HG03378 (cell line): ENCODE measurements around the gene SMIM33.
"Not testable (repeated sequence)": the region's sequence is repeated elsewhere in the genome, so short reads cannot be mapped to it uniquely, and the experiment has no call there.

ENCODE experiments used
- ATAC-seq: cut with Tn5 transposase; IDR thresholded peaks from one replicate; pipeline ENCODE4 v1.9.1; 2021; ENCODE audit warnings: mild to moderate bottlenecking, moderate library complexity; ENCODE audit not compliant: unreplicated experiment

SMIM33 gene

GRCh38 chr5:139481580-139482049, 10.8 kb downstream of the SMIM33 start:
- peak; percentile 24 for ATAC-seq

GRCh38 chr5:139482050-139482889, 11.5 kb downstream of the SMIM33 start, which contains the start of gene STING1:
STING1 (minus strand) TSS chr5:139482758; CDS start chr5:139481704, 1,054 bp downstream.
- ATAC-seq: peak; percentile 48

- not testable (repeated sequence) for ATAC-seq
Measured at GRCh38 chr5:139482890-139483208, 12.0 kb downstream of the SMIM33 start.

- ATAC-seq: no peak
Measured at GRCh38 chr5:139486201-139486600, 15.4 kb downstream of the SMIM33 start.

GRCh38 chr5:139488260-139488659, 17.5 kb downstream of the SMIM33 start:
- no peak for ATAC-seq

GRCh38 chr5:139492700-139493192, 21.9 kb downstream of the SMIM33 start:
- no peak for ATAC-seq

- no peak for ATAC-seq
Measured at GRCh38 chr5:139494256-139494655, 23.5 kb downstream of the SMIM33 start.

- no peak for ATAC-seq
Measured at GRCh38 chr5:139494832-139495231, 24.0 kb downstream of the SMIM33 start.

GRCh38 chr5:139495638-139496435, 25.0 kb downstream of the SMIM33 start:
- no peak for ATAC-seq

GRCh38 chr5:139501381-139501780, 30.6 kb downstream of the SMIM33 start:
- no peak for ATAC-seq

- not testable (repeated sequence) for ATAC-seq
Measured at GRCh38 chr5:139503036-139503817, 32.4 kb downstream of the SMIM33 start.

GRCh38 chr5:139503879-139504278, 33.1 kb downstream of the SMIM33 start:
- ATAC-seq: not testable (repeated sequence)

- ATAC-seq: not testable (repeated sequence)
Measured at GRCh38 chr5:139504722-139505121, 33.9 kb downstream of the SMIM33 start.

GRCh38 chr5:139512786-139513390, 42.1 kb downstream of the SMIM33 start:
- no peak for ATAC-seq

GRCh38 chr5:139513434-139513833, 42.6 kb downstream of the SMIM33 start:
- ATAC-seq: peak; percentile 73

- peak; percentile 8 for ATAC-seq
Measured at GRCh38 chr5:139513852-139514485, 43.2 kb downstream of the SMIM33 start.

- no peak for ATAC-seq
Measured at GRCh38 chr5:139514486-139514856, 43.7 kb downstream of the SMIM33 start.

- peak; percentile 63 for ATAC-seq
Measured at GRCh38 chr5:139517683-139518564, 47.1 kb downstream of the SMIM33 start.
